ENCODE measurements around the gene NUP133. TPM values are rescaled to one million over a fixed set of nuclear protein-coding genes. Genes with fewer than 3 reads are reported as not detected.
A peak's percentile ranks its signal among the peaks of the same experiment; 100 is the strongest.

NUP133 gene
- total RNA-seq, 4 donors from 2014 or later = 26.6 to 58.1 (median 38.8) TPM

- Histone ChIP-seq H3K9me3 (no peaks in the 10 kb centered on the region), H3K27me3 (no peaks in the 10 kb centered on the region), H3K36me3 (peaks cover 9% of the 10 kb centered on the region), H3K4me1 (peaks cover 21% of the 10 kb centered on the region), H3K27ac (peak overlapping the region; percentile 98), H3K4me3 (peak overlapping the region; percentile 99)
- WGBS = 75% methylated on average over 7 of the region's 7 CpGs
- DNase-seq (ENCODE audit: low spot score in 2 of 2) = no peak
- no peak for TF ChIP-seq EP300 (IDR thresholded peaks at IDR 0.05)
- TF ChIP-seq POLR2AphosphoS5 (IDR thresholded peaks at IDR 0.05) = no peak
- TF ChIP-seq CTCF (IDR thresholded peaks at IDR 0.05) = no peak
- TF ChIP-seq POLR2A (IDR thresholded peaks at IDR 0.05) = no peak
Observed at GRCh38 chr1:229508823-229509337, 739 bp upstream of the NUP133 start.

- TF ChIP-seq EP300 (IDR thresholded peaks at IDR 0.05) = no peak
- no peaks in the 10 kb centered on the region for H3K9me3 ChIP-seq
- no peaks in the 10 kb centered on the region for H3K27me3 ChIP-seq
- 4% methylated on average over 5 of the region's 5 CpGs for WGBS
- H3K4me1 ChIP-seq = peaks cover 21% of the 10 kb centered on the region
- H3K27ac ChIP-seq = peak overlapping the region; percentile 98
- H3K36me3 ChIP-seq = peaks cover 14% of the 10 kb centered on the region
- no peak for DNase-seq (ENCODE audit: low spot score in 2 of 2)
- peak overlapping the region; percentile 99 for H3K4me3 ChIP-seq
Observed at GRCh38 chr1:229507502-229507901, 639 bp downstream of the NUP133 start.

GRCh38 chr1:229506633-229507032 is 1.5 kb downstream of the NUP133 start:
- peaks cover 16% of the 10 kb centered on the region for H3K36me3 ChIP-seq
- H3K9me3 ChIP-seq = no peaks in the 10 kb centered on the region
- TF ChIP-seq EP300 (IDR thresholded peaks at IDR 0.05) = no peak
- TF ChIP-seq CTCF (IDR thresholded peaks at IDR 0.05) = no peak
- TF ChIP-seq POLR2AphosphoS5 (IDR thresholded peaks at IDR 0.05) = no peak
- no peak for TF ChIP-seq POLR2A (IDR thresholded peaks at IDR 0.05)
- peaks cover 21% of the 10 kb centered on the region for H3K4me1 ChIP-seq
- no peak for DNase-seq (ENCODE audit: low spot score in 2 of 2)
- H3K27ac ChIP-seq = no peak overlapping the region
- 76% methylated on average over 8 of the region's 8 CpGs for WGBS
- H3K4me3 ChIP-seq = peak overlapping the region; percentile 99
- H3K27me3 ChIP-seq = no peaks in the 10 kb centered on the region

GRCh38 chr1:229495782-229496181 is 12.4 kb downstream of the NUP133 start:
- no peak for DNase-seq (ENCODE audit: low spot score in 2 of 2)
- no peak overlapping the region for H3K4me3 ChIP-seq
- H3K36me3 ChIP-seq = peaks cover 96% of the 10 kb centered on the region
- no peak overlapping the region for H3K27ac ChIP-seq
- H3K4me1 ChIP-seq = no peaks in the 10 kb centered on the region
- TF ChIP-seq CTCF (IDR thresholded peaks at IDR 0.05) = no peak
- no peak for TF ChIP-seq POLR2A (IDR thresholded peaks at IDR 0.05)
- no peak for TF ChIP-seq POLR2AphosphoS5 (IDR thresholded peaks at IDR 0.05)
- WGBS = 81% methylated on average over 2 of the region's 2 CpGs
- H3K9me3 ChIP-seq = no peaks in the 10 kb centered on the region
- H3K27me3 ChIP-seq = no peaks in the 10 kb centered on the region

- Histone ChIP-seq H3K27me3 (no peaks in the 10 kb centered on the region), H3K9me3 (no peaks in the 10 kb centered on the region), H3K27ac (no peak overlapping the region), H3K4me1 (no peaks in the 10 kb centered on the region), H3K4me3 (no peak overlapping the region), H3K36me3 (peaks cover 90% of the 10 kb centered on the region)
- WGBS = 92% methylated on average over 1 of the region's 1 CpG
- TF ChIP-seq EP300 (IDR thresholded peaks at IDR 0.05) (no peak), POLR2A (IDR thresholded peaks at IDR 0.05) (no peak), POLR2AphosphoS5 (IDR thresholded peaks at IDR 0.05) (no peak), CTCF (IDR thresholded peaks at IDR 0.05) (no peak)
- no peak for DNase-seq (ENCODE audit: low spot score in 2 of 2)
Observed at GRCh38 chr1:229487181-229487580, 21.0 kb downstream of the NUP133 start.

- peaks cover 88% of the 10 kb centered on the region for H3K36me3 ChIP-seq
- no peaks in the 10 kb centered on the region for H3K27me3 ChIP-seq
- H3K27ac ChIP-seq = no peak overlapping the region
- no peak for DNase-seq (ENCODE audit: low spot score in 2 of 2)
- H3K4me3 ChIP-seq = no peak overlapping the region
- no peak for TF ChIP-seq POLR2A (IDR thresholded peaks at IDR 0.05)
- no peak for TF ChIP-seq EP300 (IDR thresholded peaks at IDR 0.05)
- no peak for TF ChIP-seq CTCF (IDR thresholded peaks at IDR 0.05)
- TF ChIP-seq POLR2AphosphoS5 (IDR thresholded peaks at IDR 0.05) = no peak
- no peaks in the 10 kb centered on the region for H3K4me1 ChIP-seq
- 87% methylated on average over 1 of the region's 1 CpG for WGBS
- H3K9me3 ChIP-seq = no peaks in the 10 kb centered on the region
Observed at GRCh38 chr1:229485318-229485717, 22.8 kb downstream of the NUP133 start.
